NCI-H2081 treated with DMSO at 0.1 percent for 48 hours (cell line): ENCODE data around the gene ADGRV1.
"Not testable (repeated sequence)": the region's sequence is repeated elsewhere in the genome, so short reads cannot be mapped to it uniquely, and the experiment has no call there.

Experiments used
- DNase-seq: peaks from one replicate; lab custom pipeline; 2025; lab: John Stamatoyannopoulos, UW

ADGRV1 gene

GRCh38 chr5:90553711-90554110 lies 4.9 kb upstream of the ADGRV1 start:
- DNase-seq: no peak

GRCh38 chr5:90554358-90555006 lies 4.1 kb upstream of the ADGRV1 start:
- DNase-seq: no peak

DNA sequence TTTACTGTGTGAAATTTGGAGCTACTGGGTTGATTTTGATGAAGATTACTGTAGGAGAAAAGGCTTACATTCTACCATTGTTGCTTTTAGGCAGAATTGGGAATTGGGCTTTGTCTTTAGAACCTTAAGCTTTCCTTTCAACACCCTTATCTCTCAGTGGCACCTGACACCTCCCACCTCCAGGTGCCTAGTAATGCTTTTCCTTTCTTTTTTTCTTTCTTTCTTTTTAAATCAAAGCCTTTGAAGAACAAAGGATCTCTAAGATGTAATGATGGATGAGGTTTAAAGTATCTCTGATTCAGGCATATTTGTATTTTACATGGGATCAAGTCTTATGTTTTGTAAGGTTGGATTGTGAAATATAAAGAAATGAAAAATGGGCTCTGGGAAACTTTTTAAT lies 2.9 kb upstream of the ADGRV1 start:
- DNase-seq: no peak

DNA sequence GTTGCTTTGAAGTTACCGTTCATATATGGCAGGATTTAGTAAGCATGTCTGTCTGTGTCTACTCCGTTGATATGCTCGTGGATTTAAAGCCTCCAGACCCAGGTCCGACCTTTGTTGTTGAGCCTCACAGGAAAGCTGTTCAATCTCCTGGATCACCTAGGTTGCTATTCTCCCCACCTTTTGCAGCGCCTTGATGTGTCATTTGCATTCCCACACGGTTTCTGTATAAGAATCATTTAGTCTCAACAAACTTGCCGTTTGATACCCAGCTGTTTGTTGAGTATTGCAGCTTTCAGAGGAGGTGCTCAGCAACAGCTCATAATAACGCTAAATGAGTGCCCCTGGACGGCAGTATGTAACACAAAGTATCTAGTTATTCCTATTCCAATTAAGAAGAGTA lies 1.2 kb upstream of the ADGRV1 start:
- DNase-seq: no peak

GRCh38 chr5:90557871-90558270 lies 726 bp upstream of the ADGRV1 start:
- DNase-seq: no peak

GRCh38 chr5:90560771-90561170 lies 2.2 kb downstream of the ADGRV1 start:
- no peak for DNase-seq

- no peak for DNase-seq
Observed at GRCh38 chr5:90561766-90562165, 3.2 kb downstream of the ADGRV1 start.

DNA sequence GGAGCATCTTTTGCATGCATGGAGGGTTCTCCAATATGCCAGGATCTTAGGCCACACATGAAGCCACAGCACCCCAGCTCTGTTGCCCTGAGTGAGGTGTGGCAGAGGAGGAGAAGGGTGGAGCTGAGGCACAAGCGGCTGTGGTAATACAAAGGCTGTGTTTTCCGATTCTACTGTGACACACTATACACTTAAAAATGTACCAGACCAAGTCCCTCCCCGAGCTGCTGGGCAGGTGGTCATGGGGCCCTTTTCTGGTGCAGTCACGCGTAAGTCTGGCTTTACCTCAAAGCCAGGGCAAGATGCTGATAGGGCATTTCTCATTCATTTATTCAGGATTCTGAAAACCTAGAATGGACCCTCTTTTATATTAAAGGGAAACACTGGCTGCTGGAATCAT lies 3.7 kb downstream of the ADGRV1 start:
- no peak for DNase-seq

DNA sequence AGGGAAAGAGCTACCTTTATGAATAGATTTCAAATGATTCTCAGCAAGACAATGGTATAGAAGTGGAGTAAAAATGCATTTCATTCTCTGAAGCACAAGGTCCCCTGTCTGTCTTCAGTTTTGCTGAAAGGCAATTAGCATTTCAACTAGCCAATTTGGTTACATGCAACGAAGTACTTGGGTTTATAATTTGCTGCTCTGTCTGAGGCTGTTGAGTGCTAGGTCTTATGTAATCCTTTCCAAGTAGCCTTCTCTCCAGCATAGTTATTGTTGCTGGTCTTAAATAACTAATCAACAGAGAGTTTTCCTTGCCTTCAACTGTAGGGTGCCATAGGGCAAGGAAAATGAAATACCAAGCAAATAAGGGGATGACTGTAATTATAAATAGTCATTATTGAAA lies 4.5 kb downstream of the ADGRV1 start:
- no peak for DNase-seq

DNA sequence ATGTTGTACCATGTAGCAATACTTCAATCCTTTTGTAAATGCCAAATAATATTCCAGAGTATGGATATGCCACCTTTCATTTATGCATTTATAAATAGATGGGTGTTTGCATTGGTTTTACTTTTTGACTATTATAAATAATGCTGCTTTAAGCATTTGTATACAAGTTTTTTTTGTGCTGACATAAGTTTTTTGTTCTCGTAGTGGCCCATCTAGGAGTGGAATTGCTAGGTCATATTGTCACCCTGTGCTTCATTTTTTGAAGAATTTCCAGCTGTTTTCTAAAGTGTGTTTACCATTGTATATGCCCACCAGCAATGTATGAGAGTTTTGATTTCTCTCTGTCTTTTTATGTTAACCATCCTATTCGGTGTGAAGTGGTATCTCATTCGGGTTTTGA lies 6.9 kb downstream of the ADGRV1 start:
- DNase-seq: no peak

GRCh38 chr5:90569084-90569483 lies 10.5 kb downstream of the ADGRV1 start:
- no peak for DNase-seq

DNA sequence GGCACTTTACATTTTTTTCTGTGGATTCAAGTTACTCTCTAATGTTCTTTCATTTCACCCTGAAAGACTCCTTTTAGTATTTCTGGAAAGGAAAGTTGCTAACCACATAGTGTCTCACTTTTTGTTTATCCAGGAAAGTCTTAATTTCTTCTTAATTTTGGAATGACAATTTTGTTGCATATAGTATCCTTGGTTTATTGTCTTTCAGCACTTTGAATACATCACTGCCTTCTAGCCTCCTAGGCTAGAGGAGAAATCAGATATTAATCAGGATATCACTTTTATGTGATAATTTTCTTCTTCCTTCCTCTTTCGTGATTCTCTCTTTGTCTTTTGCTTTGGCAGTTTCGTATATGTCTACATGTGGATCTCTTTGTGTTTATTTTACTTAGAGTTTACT lies 11.4 kb downstream of the ADGRV1 start:
- DNase-seq: no peak

- no peak for DNase-seq
Observed at GRCh38 chr5:90571147-90571773, 12.7 kb downstream of the ADGRV1 start.

DNA sequence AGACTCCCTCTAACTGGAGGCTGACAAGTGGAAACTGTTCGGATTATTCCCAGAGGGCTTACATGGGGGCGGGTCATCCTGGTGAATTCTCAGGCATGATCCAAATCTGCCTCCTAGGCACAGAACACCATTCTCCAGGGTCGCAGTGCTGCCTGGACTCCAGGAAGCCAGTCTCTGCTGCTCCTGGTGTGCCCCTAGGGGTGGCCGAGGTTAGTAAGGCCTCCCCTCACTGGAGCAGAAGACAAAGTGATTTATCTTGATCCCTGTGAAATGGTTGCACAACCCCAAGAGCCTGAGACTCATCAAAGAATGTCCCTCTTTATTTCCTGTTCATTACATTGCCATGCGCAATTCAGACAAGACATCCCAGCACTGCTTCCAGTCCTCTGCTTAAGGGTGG lies 17.1 kb downstream of the ADGRV1 start:
- no peak for DNase-seq

- not testable (repeated sequence) for DNase-seq
Observed at GRCh38 chr5:90576566-90576965, 18.0 kb downstream of the ADGRV1 start.

DNA sequence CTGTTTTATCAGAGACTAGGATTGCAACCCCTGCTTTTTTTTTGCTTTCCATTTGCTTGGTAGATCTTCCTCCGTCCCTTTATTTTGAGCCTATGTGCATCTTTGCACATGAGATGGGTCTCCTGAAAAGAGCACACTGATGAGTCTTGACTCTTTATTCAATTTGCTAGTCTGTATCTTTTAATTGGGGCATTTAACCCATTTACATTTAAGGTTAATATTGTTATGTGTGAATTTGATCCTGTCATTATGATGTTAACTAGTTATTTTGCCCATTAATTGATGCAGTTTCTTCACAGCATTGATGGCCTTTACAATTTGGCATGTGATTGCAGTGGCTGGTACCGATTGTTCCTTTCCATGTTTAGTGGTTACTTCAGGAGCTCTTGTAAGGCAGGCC lies 21.3 kb downstream of the ADGRV1 start:
- not testable (repeated sequence) for DNase-seq

DNA sequence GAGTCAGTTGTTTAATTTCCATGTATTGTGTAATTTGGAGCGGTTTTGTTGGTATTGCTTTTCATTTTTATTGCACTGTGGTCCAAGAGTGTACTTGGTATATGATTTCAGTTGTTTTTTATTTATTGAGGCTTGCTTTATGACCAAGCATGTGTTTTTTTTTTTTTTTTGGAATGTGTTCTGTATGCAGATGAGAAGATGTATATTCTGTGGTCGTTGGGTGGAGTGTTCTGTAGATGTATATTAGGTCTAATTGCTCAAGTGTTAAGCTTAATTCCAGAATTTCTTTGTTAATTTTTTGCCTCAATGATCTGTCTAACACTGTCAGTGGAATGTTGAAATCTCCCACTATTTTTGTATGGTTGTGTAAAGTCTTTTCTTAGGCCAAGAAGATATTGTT lies 23.4 kb downstream of the ADGRV1 start:
- no peak for DNase-seq

- DNase-seq: no peak
Observed at GRCh38 chr5:90585337-90585986, 26.9 kb downstream of the ADGRV1 start.

DNA sequence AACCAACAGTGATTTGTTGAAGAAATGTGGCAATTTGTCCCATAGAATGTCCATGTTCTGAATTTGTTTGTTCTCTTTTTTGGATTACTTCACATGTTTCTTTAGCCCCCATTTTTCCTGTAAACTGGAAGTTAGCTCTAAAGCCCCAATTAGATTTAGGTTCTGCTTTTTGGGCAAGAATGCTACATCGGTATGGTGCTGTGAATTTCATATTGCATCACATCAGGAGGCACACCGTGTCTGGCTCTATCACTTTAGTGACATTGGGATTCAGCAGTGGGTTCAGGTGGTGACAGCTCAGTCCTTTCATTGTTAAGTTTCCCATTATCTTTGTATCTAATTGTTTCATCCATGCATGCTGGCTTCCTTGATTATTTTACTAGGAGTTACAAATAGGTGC lies 27.9 kb downstream of the ADGRV1 start:
- no peak for DNase-seq

DNA sequence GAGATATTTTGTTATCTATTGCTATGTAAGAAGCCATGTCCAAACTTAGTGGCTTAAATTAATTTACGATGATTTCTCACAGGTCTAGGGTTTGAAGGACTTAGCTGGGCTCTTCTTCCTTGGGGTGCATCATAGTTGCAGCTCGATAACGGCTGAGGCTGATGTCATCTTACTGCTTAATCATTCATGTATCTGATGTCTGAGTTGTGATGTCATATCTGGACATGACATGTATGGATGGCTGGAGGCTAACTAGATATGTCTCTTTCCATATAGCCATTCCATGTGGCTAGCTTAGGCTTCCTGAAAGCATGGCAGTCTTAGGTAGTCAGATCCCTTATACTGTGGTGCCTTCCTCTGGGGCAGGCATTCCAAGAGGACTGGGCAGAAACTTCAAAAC lies 31.6 kb downstream of the ADGRV1 start:
- no peak for DNase-seq

- DNase-seq: not testable (repeated sequence)
Observed at GRCh38 chr5:90593083-90593482, 34.5 kb downstream of the ADGRV1 start.

- not testable (repeated sequence) for DNase-seq
Observed at GRCh38 chr5:90595766-90596165, 37.2 kb downstream of the ADGRV1 start.

- DNase-seq: no peak
Observed at GRCh38 chr5:90598293-90598692, 39.7 kb downstream of the ADGRV1 start.

GRCh38 chr5:90600307-90600706 lies 41.7 kb downstream of the ADGRV1 start:
- DNase-seq: not testable (repeated sequence)
